ENCODE results near the gene PLAAT4. TPM values are rescaled to one million over a fixed set of nuclear protein-coding genes. Genes with fewer than 3 reads are reported as not detected.

Gene PLAAT4
- total RNA-seq, 1 experiment from 2014 or later = 3.5 TPM

DNA sequence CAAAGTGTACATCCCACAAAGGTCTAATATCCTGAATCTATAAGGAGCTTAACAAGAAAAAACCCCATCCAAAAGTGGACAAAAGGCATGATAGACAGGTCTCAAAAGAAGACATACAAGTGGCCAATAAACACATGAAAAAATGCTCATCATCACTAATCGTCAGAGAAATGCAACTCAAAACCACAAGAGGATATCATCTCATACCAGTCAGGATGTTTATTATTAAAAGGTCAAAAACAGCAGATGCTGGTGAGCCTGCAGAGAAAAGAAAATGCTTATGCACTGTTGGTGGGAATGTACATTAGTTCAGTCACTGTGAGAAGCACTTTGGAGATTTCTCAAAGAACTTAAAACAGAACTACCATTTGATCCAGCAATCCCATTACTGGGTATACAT lies 18.1 kb upstream of the PLAAT4 start:
- Histone ChIP-seq H3K27me3 (ENCODE audit: insufficient read depth, low read length) (no peaks in the 10 kb centered on the region), H4K20me1 (ENCODE audit: control insufficient read depth, insufficient read depth, insufficient read length) (no peaks in the 10 kb centered on the region), H3K23ac (ENCODE audit: insufficient read length, low read depth, low read length) (no peak overlapping the region), H3K18ac (ENCODE audit: insufficient read length, low read depth, low read length) (no peak overlapping the region), H3K4me1 (ENCODE audit: insufficient read depth, low read length) (no peaks in the 10 kb centered on the region), H3K4ac (ENCODE audit: low read depth, low read length) (no peak overlapping the region), H3K23me2 (ENCODE audit: insufficient read length, low read depth, low read length, poor library complexity, severe bottlenecking) (no peaks in the 10 kb centered on the region), H2BK15ac (ENCODE audit: low read depth, low read length) (no peak overlapping the region), H4K91ac (ENCODE audit: insufficient read length, low read depth, low read length) (no peak overlapping the region), H2AK5ac (ENCODE audit: insufficient read length, low read length) (no peak overlapping the region), H2BK20ac (ENCODE audit: low read depth, low read length, poor library complexity, severe bottlenecking) (no peak overlapping the region), H2BK5ac (ENCODE audit: insufficient read length, low read length) (no peak overlapping the region), H3K79me1 (ENCODE audit: insufficient read depth, low read depth, low read length, poor library complexity, severe bottlenecking) (no peaks in the 10 kb centered on the region), H3K27ac (ENCODE audit: insufficient read length, low read depth, low read length) (no peak overlapping the region), H4K8ac (replicated peaks; ENCODE audit: insufficient read length, low read depth, low read length) (no peak overlapping the region), H2BK120ac (ENCODE audit: low read depth, low read length, poor library complexity, severe bottlenecking) (no peak overlapping the region), H3K9me3 (ENCODE audit: control insufficient read depth, low read depth, low read length) (peaks cover 6% of the 10 kb centered on the region), H3K14ac (ENCODE audit: insufficient read depth, low read length) (no peak overlapping the region), H2AFZ (ENCODE audit: low read length) (no peak overlapping the region), H3K79me2 (ENCODE audit: insufficient read depth, low read length) (no peaks in the 10 kb centered on the region), H3K56ac (ENCODE audit: insufficient read length, low read depth, low read length) (no peak overlapping the region), H2BK12ac (ENCODE audit: insufficient read length, low read depth, low read length) (no peak overlapping the region), H3K9ac (ENCODE audit: extremely low read depth, insufficient read length, low read length) (no peak overlapping the region), H3K4me2 (ENCODE audit: insufficient read depth, insufficient read length, low read length) (no peak overlapping the region), H4K5ac (ENCODE audit: insufficient read length, low read depth, low read length) (no peak overlapping the region), H3T11ph (ENCODE audit: low read length) (no peak overlapping the region)
- DNase-seq = no peak
- Mint-ChIP-seq H3K27ac (no peak overlapping the region), H3K27me3 (ENCODE audit: low read depth) (no peaks in the 10 kb centered on the region), H3K4me1 (peaks cover 0 to 12% of the 10 kb centered on the region in 2 experiments; a peak in 2 of 4 replicates), H3K36me3 (ENCODE audit: insufficient read depth in 1 of 3, low read depth in 3 of 3) (peaks cover 7 to 31% (median 27%) of the 10 kb centered on the region in 3 experiments; a peak in 6 of 7 replicates), H3K4me3 (no peak overlapping the region), H3K9me3 (peaks cover 23 to 25% of the 10 kb centered on the region in 2 experiments)
- TF ChIP-seq CTCF (conservative IDR thresholded peaks at IDR 0.05) = no peak
- no CpG with 5 or more reads among the region's 1 CpG for WGBS (ENCODE audit: extremely low coverage, insufficient read length, low lambda C conversion rate)

Measured in H9 (cell line).